ENCODE results near the gene PIP4K2C.
"Not testable (repeated sequence)": the region's sequence is repeated elsewhere in the genome, so short reads cannot be mapped to it uniquely, and the experiment has no call there.

Gene PIP4K2C

GRCh38 chr12:57585156-57585555, 5.8 kb upstream of the PIP4K2C start:
- Mint-ChIP-seq H3K9me3 (no peaks in the 10 kb centered on the region), H3K4me3 (no peak overlapping the region), H3K36me3 (ENCODE audit: low read depth) (no peaks in the 10 kb centered on the region), H3K4me1 (no peaks in the 10 kb centered on the region), H3K27me3 (ENCODE audit: low read depth) (peaks cover 12% of the 10 kb centered on the region), H3K27ac (no peak overlapping the region)
- TF ChIP-seq CTCF (IDR thresholded peaks at IDR 0.05; ENCODE audit: unreplicated experiment in 3 of 3), result no peak

- Mint-ChIP-seq H3K4me3 (no peak overlapping the region), H3K9me3 (no peaks in the 10 kb centered on the region), H3K36me3 (ENCODE audit: low read depth) (no peaks in the 10 kb centered on the region), H3K4me1 (peaks cover 5% of the 10 kb centered on the region), H3K27ac (no peak overlapping the region), H3K27me3 (ENCODE audit: low read depth) (peaks cover 13% of the 10 kb centered on the region)
- no peak for TF ChIP-seq CTCF (IDR thresholded peaks at IDR 0.05; ENCODE audit: unreplicated experiment in 3 of 3)
Observed at GRCh38 chr12:57586128-57586527, 4.9 kb upstream of the PIP4K2C start.

GRCh38 chr12:57586832-57587429, 4.1 kb upstream of the PIP4K2C start:
- TF ChIP-seq CTCF (IDR thresholded peaks at IDR 0.05; ENCODE audit: unreplicated experiment in 3 of 3), result no peak
- Mint-ChIP-seq H3K9me3 (no peaks in the 10 kb centered on the region), H3K27me3 (ENCODE audit: low read depth) (peaks cover 18% of the 10 kb centered on the region), H3K4me1 (peaks cover 11% of the 10 kb centered on the region), H3K4me3 (no peak overlapping the region), H3K27ac (no peak overlapping the region), H3K36me3 (ENCODE audit: low read depth) (no peaks in the 10 kb centered on the region)

- not testable (repeated sequence) for H3K9me3 Mint-ChIP-seq; H3K36me3 Mint-ChIP-seq (ENCODE audit: low read depth); H3K27ac Mint-ChIP-seq
- H3K4me3 Mint-ChIP-seq, result peak overlapping the region in 2 of 3 experiments; percentile 18 to 37
- peaks cover 17% of the 10 kb centered on the region for H3K4me1 Mint-ChIP-seq
- peaks cover 24% of the 10 kb centered on the region for H3K27me3 Mint-ChIP-seq (ENCODE audit: low read depth)
Observed at GRCh38 chr12:57588951-57589610, 1.9 kb upstream of the PIP4K2C start.

GRCh38 chr12:57590479-57590863, 521 bp upstream of the PIP4K2C start:
- Mint-ChIP-seq H3K4me3 (peak overlapping the region; percentile 91 to 97 (median 95)), H3K36me3 (ENCODE audit: low read depth) (peaks cover 3% of the 10 kb centered on the region), H3K27me3 (ENCODE audit: low read depth) (peaks cover 24% of the 10 kb centered on the region), H3K27ac (peak overlapping the region; percentile 16 to 50 (median 17)), H3K4me1 (peaks cover 17% of the 10 kb centered on the region), H3K9me3 (no peaks in the 10 kb centered on the region)
- no peak for TF ChIP-seq CTCF (IDR thresholded peaks at IDR 0.05; ENCODE audit: unreplicated experiment in 3 of 3)

- Mint-ChIP-seq H3K9me3 (no peaks in the 10 kb centered on the region), H3K4me3 (peak overlapping the region; percentile 91 to 97 (median 95)), H3K27me3 (ENCODE audit: low read depth) (peaks cover 24% of the 10 kb centered on the region), H3K27ac (peak overlapping the region; percentile 59 to 92 (median 82)), H3K4me1 (peaks cover 17% of the 10 kb centered on the region), H3K36me3 (ENCODE audit: low read depth) (peaks cover 12% of the 10 kb centered on the region)
- no peak for TF ChIP-seq CTCF (IDR thresholded peaks at IDR 0.05; ENCODE audit: unreplicated experiment in 3 of 3)
Observed at GRCh38 chr12:57591782-57592325, 862 bp downstream of the PIP4K2C start.

Data from nephron (organoid).